ENCODE results near the gene EFCAB12.

- TF ChIP-seq POLR2A (IDR thresholded peaks at IDR 0.05) (peak; percentile 59), CTCF (IDR thresholded peaks at IDR 0.05) (no peak), POLR2AphosphoS5 (IDR thresholded peaks at IDR 0.05) (peak; percentile 77 to 83 (median 81))
Measured at GRCh38 chr3:129439817-129440617, 11.6 kb upstream of the EFCAB12 start, which contains the start of the genes IFT122 and MBD4.
